Stimulated activated CD4-positive, alpha-beta T cell treated with anti-CD3 and anti-CD28 coated beads, Interleukin-2, amount 100 ng/mL, for 48 hours (primary cell): ENCODE results near the gene FBXO44.
A peak's percentile ranks its signal among the peaks of the same experiment; 100 is the strongest.

Experiments
- DNase-seq, 2 donors: peaks; one replicate each; pipeline ENCODE4 v3.0.0-alpha.2; 2020

FBXO44 gene

GRCh38 chr1:11691928-11692711 lies 37.4 kb downstream of the FBXO44 start:
- no peak for DNase-seq

- DNase-seq = peak; percentile 22 to 30
Observed at GRCh38 chr1:11693024-11693590, 38.4 kb downstream of the FBXO44 start.

- no peak for DNase-seq
Observed at GRCh38 chr1:11693917-11694316, 39.2 kb downstream of the FBXO44 start.

- no peak for DNase-seq
Observed at GRCh38 chr1:11695861-11696260, 41.2 kb downstream of the FBXO44 start.

GRCh38 chr1:11697188-11697892 lies 42.7 kb downstream of the FBXO44 start:
- DNase-seq = no peak

- DNase-seq = no peak
Observed at GRCh38 chr1:11697893-11698210, 43.2 kb downstream of the FBXO44 start.

GRCh38 chr1:11700601-11701467 lies 46.2 kb downstream of the FBXO44 start:
- no peak for DNase-seq

GRCh38 chr1:11701551-11701961 lies 46.9 kb downstream of the FBXO44 start:
- DNase-seq = no peak

GRCh38 chr1:11701981-11702803 lies 47.5 kb downstream of the FBXO44 start:
- no peak for DNase-seq

- DNase-seq = no peak
Observed at GRCh38 chr1:11703357-11704193, 48.9 kb downstream of the FBXO44 start.

- no peak for DNase-seq
Observed at GRCh38 chr1:11704194-11704529, 49.5 kb downstream of the FBXO44 start.

GRCh38 chr1:11704691-11705475 lies 50.2 kb downstream of the FBXO44 start:
- DNase-seq = no peak

- no peak for DNase-seq
Observed at GRCh38 chr1:11705596-11705995, 50.9 kb downstream of the FBXO44 start.

GRCh38 chr1:11706292-11706691 lies 51.6 kb downstream of the FBXO44 start:
- no peak for DNase-seq

- no peak for DNase-seq
Observed at GRCh38 chr1:11707621-11708276, 53.1 kb downstream of the FBXO44 start.

- DNase-seq = no peak
Observed at GRCh38 chr1:11708554-11709350, 54.1 kb downstream of the FBXO44 start.

GRCh38 chr1:11711490-11711889 lies 56.8 kb downstream of the FBXO44 start:
- no peak for DNase-seq

GRCh38 chr1:11712285-11712684 lies 57.6 kb downstream of the FBXO44 start:
- no peak for DNase-seq
